ENCODE data around the gene TULP4.

DNA sequence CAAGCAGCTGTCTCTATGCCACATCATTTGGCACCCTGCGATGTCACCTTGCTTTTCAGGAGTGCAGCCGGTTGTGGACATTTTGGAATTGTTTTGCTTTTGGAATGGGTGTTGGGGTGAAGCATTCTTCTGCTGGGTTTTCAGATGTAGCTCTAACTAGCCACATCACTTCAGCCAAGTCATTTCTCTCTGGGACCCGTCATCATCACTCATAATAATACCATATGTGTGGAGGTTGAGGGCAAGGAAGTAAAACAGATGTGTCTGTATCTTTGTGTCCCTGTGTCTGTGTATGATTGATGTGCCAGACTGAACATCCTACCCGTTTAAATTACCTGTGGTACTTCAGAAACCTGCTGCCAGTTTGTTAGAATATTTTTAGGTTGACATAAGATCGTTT is 49.5 kb upstream of the TULP4 start:
- TF ChIP-seq, protein P1, sequence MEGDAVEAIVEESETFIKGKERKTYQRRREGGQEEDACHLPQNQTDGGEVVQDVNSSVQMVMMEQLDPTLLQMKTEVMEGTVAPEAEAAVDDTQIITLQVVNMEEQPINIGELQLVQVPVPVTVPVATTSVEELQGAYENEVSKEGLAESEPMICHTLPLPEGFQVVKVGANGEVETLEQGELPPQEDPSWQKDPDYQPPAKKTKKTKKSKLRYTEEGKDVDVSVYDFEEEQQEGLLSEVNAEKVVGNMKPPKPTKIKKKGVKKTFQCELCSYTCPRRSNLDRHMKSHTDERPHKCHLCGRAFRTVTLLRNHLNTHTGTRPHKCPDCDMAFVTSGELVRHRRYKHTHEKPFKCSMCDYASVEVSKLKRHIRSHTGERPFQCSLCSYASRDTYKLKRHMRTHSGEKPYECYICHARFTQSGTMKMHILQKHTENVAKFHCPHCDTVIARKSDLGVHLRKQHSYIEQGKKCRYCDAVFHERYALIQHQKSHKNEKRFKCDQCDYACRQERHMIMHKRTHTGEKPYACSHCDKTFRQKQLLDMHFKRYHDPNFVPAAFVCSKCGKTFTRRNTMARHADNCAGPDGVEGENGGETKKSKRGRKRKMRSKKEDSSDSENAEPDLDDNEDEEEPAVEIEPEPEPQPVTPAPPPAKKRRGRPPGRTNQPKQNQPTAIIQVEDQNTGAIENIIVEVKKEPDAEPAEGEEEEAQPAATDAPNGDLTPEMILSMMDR (IDR thresholded peaks at IDR 0.05), result no peak
- TF ChIP-seq EZH2phosphoT487 (IDR thresholded peaks at IDR 0.05), result no peak

All from neural progenitor cell (in vitro differentiated cells).